ENCODE results near the gene RSPH3. TPM values are rescaled to one million over a fixed set of nuclear protein-coding genes. Genes with fewer than 3 reads are reported as not detected.

Gene RSPH3
- total and polyA plus RNA-seq, 2 of the 13 experiments (the other 11 are each of a cell fraction or from before 2014, with no cell fraction given) = 1.3 to 3.5 TPM

DNA sequence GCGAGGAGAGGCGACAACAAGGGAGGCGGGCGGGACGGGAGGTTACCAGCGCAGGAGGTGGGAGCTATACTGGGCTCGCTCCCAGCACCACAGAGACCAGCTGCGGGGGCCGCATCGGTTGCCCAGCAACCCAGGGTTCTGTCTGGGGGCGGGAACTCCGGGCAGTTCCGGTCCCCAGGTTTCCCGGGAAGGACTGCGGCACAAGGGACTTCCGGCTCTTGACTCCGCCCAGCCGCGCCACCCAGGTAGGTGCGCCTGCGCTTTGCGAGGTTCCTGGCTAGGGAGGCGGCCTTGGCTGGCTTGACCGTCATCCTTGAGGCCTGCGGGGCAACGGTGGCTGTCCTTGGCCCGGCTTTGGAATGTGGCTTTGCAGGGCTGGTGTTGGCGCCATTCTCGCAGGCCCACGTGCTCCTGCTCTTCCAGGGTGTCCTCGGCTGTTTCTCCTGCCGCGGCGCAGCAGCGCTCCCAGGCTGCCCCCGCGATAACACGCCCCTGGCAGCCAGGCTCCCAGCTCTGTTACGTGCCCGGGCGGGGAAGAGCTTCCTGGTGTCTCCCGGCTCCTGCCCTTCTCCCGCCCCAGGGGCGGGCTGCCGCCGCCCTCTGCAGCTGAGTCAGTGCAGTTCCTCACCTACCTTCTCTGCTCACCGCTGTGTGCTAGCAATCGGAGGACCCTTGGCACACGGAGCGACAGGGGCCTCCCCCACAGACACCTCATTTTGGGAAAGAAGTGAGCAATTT, at the start of gene RSPH3 (continued):
- TF ChIP-seq RARG (CRISPR knock-in tag; IDR thresholded peaks at IDR 0.05; ENCODE audit: low read depth) = no peak
- TF ChIP-seq ZNF33B (CRISPR knock-in tag; IDR thresholded peaks at IDR 0.05) = 0 out of 2 replicates have a peak, but pooled peaks have one; percentile 47
- TF ChIP-seq SMAD3 (CRISPR knock-in tag; IDR thresholded peaks at IDR 0.05) = peak; percentile 89; the same call in 1 of the 2 replicates
- peak; percentile 82; the same call in 1 of the 2 replicates for TF ChIP-seq FOXK1 (CRISPR knock-in tag; IDR thresholded peaks at IDR 0.05; ENCODE audit: borderline replicate concordance, low read depth)
- TF ChIP-seq ZFP37 (CRISPR knock-in tag; IDR thresholded peaks at IDR 0.05; ENCODE audit: borderline replicate concordance) = peak; percentile 87
- peak; percentile 98 for TF ChIP-seq REPIN1 (CRISPR knock-in tag; IDR thresholded peaks at IDR 0.05; ENCODE audit: borderline replicate concordance, low read depth)
- TF ChIP-seq ZZZ3 (CRISPR knock-in tag; IDR thresholded peaks at IDR 0.05; ENCODE audit: borderline replicate concordance) = peak; percentile 98
- no peak for TF ChIP-seq TCF12 (IDR thresholded peaks at IDR 0.05)
- TF ChIP-seq TCF12 (CRISPR knock-in tag; IDR thresholded peaks at IDR 0.05) = peak; percentile 77; the same call in 1 of the 2 replicates
- peak; percentile 89 for TF ChIP-seq ZFP1 (CRISPR knock-in tag; IDR thresholded peaks at IDR 0.05)
- peak; percentile 98 for TF ChIP-seq ZSCAN21 (CRISPR knock-in tag; IDR thresholded peaks at IDR 0.05; ENCODE audit: borderline replicate concordance)
- peak; percentile 85 for TF ChIP-seq HDAC2 (CRISPR knock-in tag; IDR thresholded peaks at IDR 0.05)
- peak; percentile 96 for TF ChIP-seq ZNF367 (CRISPR knock-in tag; IDR thresholded peaks at IDR 0.05; ENCODE audit: borderline replicate concordance)
- no peak; the same call in 1 of the 2 replicates for TF ChIP-seq SOX13 (IDR thresholded peaks at IDR 0.05)
- TF ChIP-seq SOX13 (CRISPR knock-in tag; conservative IDR thresholded peaks at IDR 0.05 in 1 of 2, IDR thresholded peaks at IDR 0.05 in 1 of 2) = peak in 1 of 2 experiments; percentile 69; a peak in 1 of 4 replicates
- TF ChIP-seq, protein P1, sequence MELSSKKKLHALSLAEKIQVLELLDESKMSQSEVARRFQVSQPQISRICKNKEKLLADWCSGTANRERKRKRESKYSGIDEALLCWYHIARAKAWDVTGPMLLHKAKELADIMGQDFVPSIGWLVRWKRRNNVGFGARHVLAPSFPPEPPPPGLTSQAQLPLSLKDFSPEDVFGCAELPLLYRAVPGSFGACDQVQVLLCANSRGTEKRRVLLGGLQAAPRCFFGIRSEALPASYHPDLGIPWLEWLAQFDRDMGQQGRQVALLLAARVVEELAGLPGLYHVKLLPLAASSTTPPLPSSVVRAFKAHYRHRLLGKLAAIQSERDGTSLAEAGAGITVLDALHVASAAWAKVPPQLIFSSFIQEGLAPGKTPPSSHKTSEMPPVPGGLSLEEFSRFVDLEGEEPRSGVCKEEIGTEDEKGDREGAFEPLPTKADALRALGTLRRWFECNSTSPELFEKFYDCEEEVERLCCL (CRISPR knock-in tag; IDR thresholded peaks at IDR 0.05; ENCODE audit: borderline replicate concordance) = no peak
- TF ChIP-seq HMGA1 (CRISPR knock-in tag; conservative IDR thresholded peaks at IDR 0.05) = no peak
- TF ChIP-seq ZNF280D (CRISPR knock-in tag; IDR thresholded peaks at IDR 0.05) = peak; percentile 79; the same call in 1 of the 2 replicates
- peak; percentile 76 for TF ChIP-seq RARA (CRISPR knock-in tag; IDR thresholded peaks at IDR 0.05)
- TF ChIP-seq HMGXB4 (CRISPR knock-in tag; IDR thresholded peaks at IDR 0.05; ENCODE audit: borderline replicate concordance in 1 of 2, low read depth in 1 of 2) = peak; percentile 98
- peak; percentile 91; the same call in 1 of the 2 replicates for TF ChIP-seq TSC22D2 (CRISPR knock-in tag; IDR thresholded peaks at IDR 0.05; ENCODE audit: borderline replicate concordance)
- TF ChIP-seq CENPBD1 (CRISPR knock-in tag; IDR thresholded peaks at IDR 0.05; ENCODE audit: borderline replicate concordance, low read depth) = no peak; the same call in 1 of the 2 replicates
- peak; percentile 96 for TF ChIP-seq REL (CRISPR knock-in tag; conservative IDR thresholded peaks at IDR 0.05)
